GM12873 (cell line): Measurements from ENCODE around the gene TMEM247.

Experiments
- TF ChIP-seq, protein P1 (sequence below): IDR thresholded peaks from 2 replicates; pipeline ENCODE4 v1.5.1; 2012; ENCODE audit warnings: low read depth, mild to moderate bottlenecking, moderate library complexity, low read length, control low read depth; ENCODE audit not compliant: insufficient read depth; ENCODE audit errors: missing control alignments

Gene TMEM247

DNA sequence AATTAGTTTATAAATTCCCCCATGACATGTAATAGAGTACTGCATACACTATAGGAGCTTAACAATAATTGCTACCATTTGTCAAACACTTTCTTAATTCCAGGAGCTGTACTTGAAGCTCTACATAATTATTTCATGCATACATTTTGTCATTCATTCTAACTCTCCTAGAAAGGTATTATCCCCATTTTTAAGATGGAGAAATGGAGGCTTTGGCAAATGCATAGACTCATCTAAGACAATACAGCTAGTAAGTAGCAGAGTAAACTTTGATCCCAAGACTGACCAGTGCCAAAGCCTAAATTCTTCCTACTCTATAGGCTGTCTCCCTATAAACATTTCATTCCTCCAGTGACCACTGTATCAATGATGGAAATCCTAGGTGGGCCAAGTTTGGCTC, 42.6 kb upstream of the TMEM247 start:
- TF ChIP-seq, protein P1, sequence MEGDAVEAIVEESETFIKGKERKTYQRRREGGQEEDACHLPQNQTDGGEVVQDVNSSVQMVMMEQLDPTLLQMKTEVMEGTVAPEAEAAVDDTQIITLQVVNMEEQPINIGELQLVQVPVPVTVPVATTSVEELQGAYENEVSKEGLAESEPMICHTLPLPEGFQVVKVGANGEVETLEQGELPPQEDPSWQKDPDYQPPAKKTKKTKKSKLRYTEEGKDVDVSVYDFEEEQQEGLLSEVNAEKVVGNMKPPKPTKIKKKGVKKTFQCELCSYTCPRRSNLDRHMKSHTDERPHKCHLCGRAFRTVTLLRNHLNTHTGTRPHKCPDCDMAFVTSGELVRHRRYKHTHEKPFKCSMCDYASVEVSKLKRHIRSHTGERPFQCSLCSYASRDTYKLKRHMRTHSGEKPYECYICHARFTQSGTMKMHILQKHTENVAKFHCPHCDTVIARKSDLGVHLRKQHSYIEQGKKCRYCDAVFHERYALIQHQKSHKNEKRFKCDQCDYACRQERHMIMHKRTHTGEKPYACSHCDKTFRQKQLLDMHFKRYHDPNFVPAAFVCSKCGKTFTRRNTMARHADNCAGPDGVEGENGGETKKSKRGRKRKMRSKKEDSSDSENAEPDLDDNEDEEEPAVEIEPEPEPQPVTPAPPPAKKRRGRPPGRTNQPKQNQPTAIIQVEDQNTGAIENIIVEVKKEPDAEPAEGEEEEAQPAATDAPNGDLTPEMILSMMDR, result no peak

- TF ChIP-seq, protein P1, result no peak
Measured at GRCh38 chr2:46438102-46438501, 41.3 kb upstream of the TMEM247 start.

GRCh38 chr2:46438794-46439193, 40.6 kb upstream of the TMEM247 start:
- TF ChIP-seq, protein P1, result no peak

- TF ChIP-seq, protein P1, result no peak
Measured at GRCh38 chr2:46439582-46439981, 39.8 kb upstream of the TMEM247 start.

DNA sequence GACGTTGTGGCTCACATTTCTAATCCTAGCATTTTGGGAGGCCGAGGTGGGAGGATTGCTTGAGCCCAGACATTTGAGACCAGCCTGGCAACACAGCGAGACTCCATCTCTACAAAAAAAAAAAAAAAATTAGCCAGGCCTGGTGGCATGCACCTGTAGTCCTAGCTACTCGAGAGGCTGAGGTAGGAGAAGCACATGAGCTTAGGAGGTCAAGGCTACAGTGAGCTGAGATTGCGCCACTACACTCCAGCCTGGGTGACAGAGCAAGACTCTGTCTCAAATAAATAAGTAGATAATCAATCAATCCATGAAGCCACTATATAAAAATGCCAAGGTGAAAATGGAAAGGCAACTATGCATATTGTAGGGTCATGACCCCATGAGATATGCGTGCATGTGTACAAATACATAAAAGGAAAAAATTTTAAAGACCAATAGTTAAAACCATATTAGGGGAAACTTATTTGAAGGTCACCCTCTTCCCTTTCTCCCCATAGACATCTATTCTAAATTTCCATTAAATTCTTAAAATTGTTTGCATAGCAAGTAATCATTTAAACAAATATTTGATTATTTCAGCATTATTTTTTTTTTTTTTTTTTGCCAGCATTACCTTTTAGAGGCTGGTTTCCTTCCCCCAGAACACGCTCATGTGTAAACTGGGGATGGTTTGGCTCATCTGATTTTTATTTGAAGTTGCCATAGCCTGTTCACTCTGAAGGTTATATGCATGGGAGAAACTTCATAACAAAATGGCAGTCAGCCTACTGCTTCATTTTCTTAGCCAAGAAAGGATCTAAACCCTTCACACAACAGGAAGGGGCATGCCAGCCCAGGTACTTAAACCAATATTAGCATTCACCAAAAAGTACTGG, 37.3 kb upstream of the TMEM247 start:
- TF ChIP-seq, protein P1, result no peak

DNA sequence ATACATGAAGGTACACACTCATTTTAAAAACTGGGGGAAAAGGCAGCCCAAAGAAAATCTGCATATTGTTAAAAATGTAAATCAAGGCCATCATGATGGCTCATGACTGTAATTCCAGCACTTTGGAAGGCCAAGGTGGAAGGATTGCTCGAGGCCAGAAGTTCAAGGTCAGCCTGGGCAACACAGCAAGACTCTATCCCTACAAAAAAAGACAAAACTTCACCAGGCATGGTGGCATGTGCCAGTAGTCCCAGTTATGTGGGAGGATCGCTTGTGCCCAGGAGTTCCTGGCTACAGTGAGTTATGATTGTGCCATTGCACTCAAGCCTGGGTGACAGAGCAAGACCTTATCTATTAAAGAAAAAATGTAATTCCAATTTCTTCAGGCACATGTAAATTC, 34.6 kb upstream of the TMEM247 start:
- TF ChIP-seq, protein P1, result no peak

- TF ChIP-seq, protein P1, result no peak
Measured at GRCh38 chr2:46445556-46445955, 33.8 kb upstream of the TMEM247 start.
